ENCODE data around the gene DYSF. TPM values are rescaled to one million over a fixed set of nuclear protein-coding genes. Genes with fewer than 3 reads are reported as not detected.

DYSF gene
- total RNA-seq, 1 donor, result 0.18 TPM

- no peak overlapping the region for H3K4me3 ChIP-seq (ENCODE audit: low read depth, low read length)
- DNase-seq (ENCODE audit: low read depth), result no peak
- no peak for TF ChIP-seq CTCF (IDR thresholded peaks at IDR 0.05; ENCODE audit: insufficient read depth, low read length)
Measured at GRCh38 chr2:71605173-71605641, 151.8 kb downstream of the DYSF start.

GRCh38 chr2:71605781-71606241 lies 152.4 kb downstream of the DYSF start:
- H3K4me3 ChIP-seq (ENCODE audit: low read depth, low read length), result no peak overlapping the region
- no peak for DNase-seq (ENCODE audit: low read depth)

GRCh38 chr2:71606244-71606643 lies 152.9 kb downstream of the DYSF start:
- H3K4me3 ChIP-seq (ENCODE audit: low read depth, low read length), result no peak overlapping the region
- no peak for TF ChIP-seq CTCF (IDR thresholded peaks at IDR 0.05; ENCODE audit: insufficient read depth, low read length)
- no peak for DNase-seq (ENCODE audit: low read depth)

More at GRCh38 chr2:71605781-71606241, 152.4 kb downstream of the DYSF start:
- TF ChIP-seq CTCF (IDR thresholded peaks at IDR 0.05; ENCODE audit: insufficient read depth, low read length), result no peak

GRCh38 chr2:71607151-71607889 lies 154.0 kb downstream of the DYSF start:
- H3K4me3 ChIP-seq (ENCODE audit: low read depth, low read length), result no peak overlapping the region
- DNase-seq (ENCODE audit: low read depth), result no peak
- no peak for TF ChIP-seq CTCF (IDR thresholded peaks at IDR 0.05; ENCODE audit: insufficient read depth, low read length)

GRCh38 chr2:71608034-71608433 lies 154.7 kb downstream of the DYSF start:
- TF ChIP-seq CTCF (IDR thresholded peaks at IDR 0.05; ENCODE audit: insufficient read depth, low read length), result no peak
- no peak for DNase-seq (ENCODE audit: low read depth)
- H3K4me3 ChIP-seq (ENCODE audit: low read depth, low read length), result no peak overlapping the region

- no peak for DNase-seq (ENCODE audit: low read depth)
- TF ChIP-seq CTCF (IDR thresholded peaks at IDR 0.05; ENCODE audit: insufficient read depth, low read length), result no peak
- H3K4me3 ChIP-seq (ENCODE audit: low read depth, low read length), result no peak overlapping the region
Measured at GRCh38 chr2:71608441-71608840, 155.1 kb downstream of the DYSF start.

All from fibroblast of the aortic adventitia (primary cell).